Keratinocyte (primary cell): ENCODE data around the gene TMOD4. TPM values are rescaled to one million over a fixed set of nuclear protein-coding genes. Genes with fewer than 3 reads are reported as not detected.

Experiments used
- DNase-seq: peaks from one replicate; pipeline ENCODE4 v3.0.0-alpha.2; 2011; ENCODE audit warnings: low read depth, missing footprints, low spot score
- FAIRE-seq: peaks from 2 replicates; lab custom pipeline; 2011; peaks lifted over from hg19 to GRCh38; lab: Jason Lieb, UNC
- H2AFZ ChIP-seq: 2 replicates; pipeline ENCODE4 v1.6.0; 2012; ENCODE audit warnings: low read length, control low read depth, inconsistent platforms; ENCODE audit not compliant: control insufficient read depth
- H3K27ac ChIP-seq: 2 replicates; pipeline ENCODE4 v1.5.1; 2011; ENCODE audit warnings: low read length; ENCODE audit not compliant: control insufficient read depth, insufficient read depth
- H3K27me3 ChIP-seq: 3 replicates; pipeline ENCODE4 v1.6.0; 2011; ENCODE audit warnings: low read length; ENCODE audit not compliant: control insufficient read depth, insufficient read depth; ENCODE audit errors: extremely low read depth
- H3K36me3 ChIP-seq, 2 experiments: 2 replicates in 1 of 2; 3 replicates in 1 of 2; pipeline ENCODE4 v1.5.1; 2011; ENCODE audit warnings: low read length in 2 of 2, mild to moderate bottlenecking in 1 of 2; ENCODE audit not compliant: control insufficient read depth in 2 of 2, insufficient read depth in 2 of 2; ENCODE audit errors: extremely low read depth in 1 of 2
- H3K4me1 ChIP-seq: 3 replicates; pipeline ENCODE4 v1.5.1; 2011; ENCODE audit warnings: low read length; ENCODE audit not compliant: control insufficient read depth, insufficient read depth; ENCODE audit errors: extremely low read depth
- H3K4me2 ChIP-seq: 3 replicates; pipeline ENCODE4 v1.6.0; 2011; ENCODE audit warnings: low read depth, low read length; ENCODE audit not compliant: control insufficient read depth, insufficient read depth; ENCODE audit errors: extremely low read depth
- H3K4me3 ChIP-seq, 3 experiments: fragments of 200-600 bp in 1 of 3; sonication (generic) in 1 of 3; 2 replicates in 2 of 3; 3 replicates in 1 of 3; pipeline ENCODE4 v1.5.1; 2011 to 2016; ENCODE audit warnings: low read length in 3 of 3, mild to moderate bottlenecking in 3 of 3, control low read depth in 2 of 3, inconsistent platforms in 1 of 3, low read depth in 1 of 3, mixed read lengths in 1 of 3, mixed run types in 1 of 3, moderate library complexity in 1 of 3; ENCODE audit not compliant: control insufficient read depth in 2 of 3, insufficient read depth in 2 of 3; ENCODE audit errors: extremely low read depth in 1 of 3
- H3K79me2 ChIP-seq: 2 replicates; pipeline ENCODE4 v1.6.0; 2012; ENCODE audit warnings: low read length; ENCODE audit not compliant: control insufficient read depth, insufficient read depth
- H3K9ac ChIP-seq: 3 replicates; pipeline ENCODE4 v1.6.0; 2011; ENCODE audit warnings: low read length; ENCODE audit not compliant: control insufficient read depth, insufficient read depth; ENCODE audit errors: extremely low read depth
- H3K9me1 ChIP-seq: 3 replicates; pipeline ENCODE4 v1.6.0; 2011; ENCODE audit warnings: low read length; ENCODE audit not compliant: control insufficient read depth, insufficient read depth; ENCODE audit errors: extremely low read depth
- H3K9me3 ChIP-seq: 2 replicates; pipeline ENCODE4 v1.5.1; 2012; ENCODE audit warnings: low read depth, low read length; ENCODE audit not compliant: control insufficient read depth
- H4K20me1 ChIP-seq: 3 replicates; pipeline ENCODE4 v1.6.0; 2011; ENCODE audit warnings: low read length; ENCODE audit not compliant: control insufficient read depth, insufficient read depth; ENCODE audit errors: extremely low read depth
- CTCF ChIP-seq, 3 experiments: IDR thresholded peaks in 1 of 3; conservative IDR thresholded peaks in 1 of 3; optimal IDR thresholded peaks in 1 of 3; 2 replicates in 2 of 3; 3 replicates in 1 of 3; pipeline versions ENCODE3 to v1.5.1; 2011; ENCODE audit warnings: low read length in 3 of 3, mild to moderate bottlenecking in 3 of 3, moderate library complexity in 2 of 3, control low read depth in 1 of 3, inconsistent platforms in 1 of 3; ENCODE audit not compliant: insufficient read depth in 2 of 3; ENCODE audit errors: extremely low read depth in 1 of 3
- EZH2 ChIP-seq: IDR thresholded peaks from one replicate; pipeline ENCODE4 v1.6.1; 2012; ENCODE audit warnings: inconsistent platforms, mild to moderate bottlenecking, low read length, moderate library complexity
- dilution Hi-C: fragments of 300-500 bp; cut with MboI; formaldehyde crosslinking; loops from one replicate; pipeline ENCODE4 v1.7.0; 2020; ENCODE audit warnings: low sequenced_read_pairs; ENCODE audit not compliant: extremely low pct_ligation_motif_present
- polyA plus RNA-seq, 5 experiments: library from polyadenylated mRNA; depleted of rRNA in 3 of 5; stranded (reverse) in 3 of 5; stranded (forward) in 1 of 5; unstranded in 1 of 5; fragments of >200 nt; gene quantifications; 1 replicate in 1 of 5; 2 replicates in 3 of 5; 3 replicates in 1 of 5; pipeline versions ENCODE4 v1.2.1 to v1.2.3, GENCODE V29; 2011 to 2012; ENCODE audit warnings: missing spikeins in 2 of 5, low read depth in 1 of 5, low replicate concordance in 1 of 5

Gene TMOD4
- polyA plus RNA-seq, 1 donor (not counting 4 experiments of a cell fraction or from before 2014, with no cell fraction given): 0.34 TPM

GRCh38 chr1:151131701-151132334 is 44.0 kb downstream of the TMOD4 start:
- dilution Hi-C loops: no loop called here
- TF ChIP-seq EZH2 (peak; percentile 77), CTCF (optimal IDR thresholded peaks at IDR 0.05 in 1 of 3, IDR thresholded peaks at IDR 0.05 in 1 of 3, conservative IDR thresholded peaks at IDR 0.05 in 1 of 3; ENCODE audit: extremely low read depth in 1 of 3, insufficient read depth in 2 of 3, low read length in 3 of 3) (no peak)

GRCh38 chr1:151130987-151131586 is 44.7 kb downstream of the TMOD4 start:
- peak; percentile 79 for FAIRE-seq
- Histone ChIP-seq H3K36me3 (no peaks in the 10 kb centered on the region), H3K9ac (peak overlapping the region; percentile 59), H3K9me3 (no peaks in the 10 kb centered on the region), H3K4me2 (peak overlapping the region; percentile 88), H3K9me1 (no peaks in the 10 kb centered on the region), H3K79me2 (no peaks in the 10 kb centered on the region), H2AFZ (peak overlapping the region; percentile 78), H3K27me3 (peaks cover 23% of the 10 kb centered on the region), H3K27ac (no peak overlapping the region), H3K4me1 (peaks cover 10% of the 10 kb centered on the region), H3K4me3 (peak overlapping the region; percentile 13 to 66 (median 40)), H4K20me1 (no peaks in the 10 kb centered on the region)
- no peak for TF ChIP-seq CTCF (optimal IDR thresholded peaks at IDR 0.05 in 1 of 3, IDR thresholded peaks at IDR 0.05 in 1 of 3, conservative IDR thresholded peaks at IDR 0.05 in 1 of 3; ENCODE audit: extremely low read depth in 1 of 3, insufficient read depth in 2 of 3, low read length in 3 of 3)
- no peak for TF ChIP-seq EZH2
- dilution Hi-C loops: no loop called here
- DNase-seq: peak; percentile 49

More at GRCh38 chr1:151131701-151132334, 44.0 kb downstream of the TMOD4 start:
- FAIRE-seq: no peak
- Histone ChIP-seq H3K4me1 (peaks cover 10% of the 10 kb centered on the region), H3K79me2 (no peaks in the 10 kb centered on the region), H4K20me1 (no peaks in the 10 kb centered on the region), H3K36me3 (no peaks in the 10 kb centered on the region), H3K9me1 (no peaks in the 10 kb centered on the region), H3K4me3 (peak overlapping the region; percentile 13 to 66 (median 40)), H3K9me3 (no peaks in the 10 kb centered on the region), H2AFZ (peak overlapping the region; percentile 78), H3K4me2 (peak overlapping the region; percentile 88), H3K9ac (peak overlapping the region; percentile 59), H3K27me3 (peaks cover 23% of the 10 kb centered on the region), H3K27ac (no peak overlapping the region)
- DNase-seq: no peak
